Ureter (tissue), 1 donor: ENCODE results near the gene SYT4. TPM values are rescaled to one million over a fixed set of nuclear protein-coding genes. Genes with fewer than 3 reads are reported as not detected.
"Not testable (repeated sequence)": the region's sequence is repeated elsewhere in the genome, so short reads cannot be mapped to it uniquely, and the experiment has no call there.

Source experiments
- DNase-seq: peaks from one replicate; pipeline ENCODE4 v3.0.0-alpha.2; 2020; ENCODE audit warnings: low spot score
- total RNA-seq: library from RNA; stranded (reverse); gene quantifications from one replicate; pipeline ENCODE4 v1.2.4, GENCODE V29; 2023
- donor health status: DM: yes; HTN: yes; CAD: no.

Gene SYT4
- not detected for total RNA-seq

DNA sequence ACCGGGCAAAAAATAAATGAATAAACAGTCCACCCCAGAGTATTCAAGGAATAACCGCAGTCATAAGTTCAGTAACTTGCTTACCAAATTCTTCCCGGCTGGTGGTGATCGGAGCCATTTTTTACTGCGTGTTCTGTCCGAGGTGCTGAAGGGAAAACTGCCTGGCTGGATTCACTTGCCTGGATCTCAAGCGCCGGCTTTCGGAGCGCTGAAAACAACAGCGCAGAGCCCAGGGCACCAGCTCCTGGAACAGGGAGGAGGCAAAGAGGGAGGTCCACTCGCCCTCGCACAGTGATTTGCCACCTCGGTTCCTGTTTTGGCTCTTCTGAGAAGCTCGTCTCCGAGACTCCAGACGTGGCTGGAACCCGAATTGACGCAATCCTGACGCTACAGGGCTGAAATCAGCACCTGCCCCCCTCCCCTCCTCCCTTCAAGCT, at the start of gene SYT4:
Gene SYT4, minus strand, starts transcription at position 327 of the 437 bp plus-strand sequence. Its CDS starts 209 bp downstream, at position 118.
- DNase-seq = peak; percentile 54

- DNase-seq = no peak
Observed at GRCh38 chr18:43322132-43322531, 44.8 kb upstream of the SYT4 start.

DNA sequence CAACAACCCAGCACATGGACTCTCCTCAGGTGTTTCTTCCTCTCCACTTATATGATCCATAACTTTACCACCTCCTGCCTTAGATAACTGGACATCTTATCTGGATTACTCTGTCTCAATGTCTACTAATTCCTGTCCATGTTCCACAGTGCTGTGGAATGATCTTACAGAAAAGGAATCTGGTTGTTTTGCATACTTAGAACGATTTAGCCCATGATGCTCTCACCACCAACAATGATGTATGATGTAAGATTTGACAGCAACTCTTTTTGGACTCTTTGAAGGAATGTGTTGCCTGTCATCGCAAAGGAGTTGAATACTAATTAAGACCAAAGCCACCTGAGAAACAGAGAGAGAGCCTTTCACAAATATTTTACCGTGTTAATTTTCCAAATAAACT, 37.7 kb upstream of the SYT4 start:
- no peak for DNase-seq

DNA sequence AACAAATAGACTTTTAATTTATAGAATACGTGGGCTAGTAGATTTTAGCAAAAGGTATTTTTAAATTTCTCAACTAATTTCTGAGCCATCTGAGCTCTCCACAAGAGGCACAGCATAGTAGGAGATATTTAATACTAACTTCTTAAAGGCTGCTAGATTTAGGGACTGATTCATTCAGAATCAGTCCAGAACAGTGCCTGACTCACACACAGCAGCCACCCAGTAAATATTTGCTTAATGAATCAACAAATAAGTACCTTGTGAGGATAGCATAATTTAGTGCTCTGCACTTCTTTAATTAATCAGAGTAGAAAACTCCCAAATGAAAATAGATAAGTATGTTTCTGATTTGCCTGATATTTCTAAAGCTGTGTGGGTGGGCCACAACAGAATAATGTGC, 35.6 kb upstream of the SYT4 start:
- DNase-seq = no peak

GRCh38 chr18:43310239-43310638, 32.9 kb upstream of the SYT4 start:
- DNase-seq = no peak

- no peak for DNase-seq
Observed at GRCh38 chr18:43303376-43303775, 26.1 kb upstream of the SYT4 start.

DNA sequence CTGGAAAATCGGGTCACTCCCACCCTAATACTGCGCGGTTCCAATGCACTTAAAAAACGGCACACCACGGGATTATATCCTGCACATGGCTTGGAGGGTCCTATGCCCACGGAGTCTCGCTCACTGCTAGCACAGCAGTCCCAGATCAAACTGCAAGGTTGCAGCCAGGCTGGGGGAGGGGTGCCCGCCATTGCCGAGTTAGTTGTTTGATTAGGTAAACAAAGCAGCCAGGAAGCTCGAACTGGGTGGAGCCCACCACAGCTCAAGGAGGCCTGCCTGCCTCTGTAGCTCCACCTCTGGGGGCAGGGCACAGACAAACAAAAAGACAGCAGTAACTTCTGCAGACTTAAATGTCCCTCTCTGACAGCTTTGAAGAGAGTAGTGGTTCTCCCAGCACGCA, 8.9 kb upstream of the SYT4 start:
- not testable (repeated sequence) for DNase-seq

DNA sequence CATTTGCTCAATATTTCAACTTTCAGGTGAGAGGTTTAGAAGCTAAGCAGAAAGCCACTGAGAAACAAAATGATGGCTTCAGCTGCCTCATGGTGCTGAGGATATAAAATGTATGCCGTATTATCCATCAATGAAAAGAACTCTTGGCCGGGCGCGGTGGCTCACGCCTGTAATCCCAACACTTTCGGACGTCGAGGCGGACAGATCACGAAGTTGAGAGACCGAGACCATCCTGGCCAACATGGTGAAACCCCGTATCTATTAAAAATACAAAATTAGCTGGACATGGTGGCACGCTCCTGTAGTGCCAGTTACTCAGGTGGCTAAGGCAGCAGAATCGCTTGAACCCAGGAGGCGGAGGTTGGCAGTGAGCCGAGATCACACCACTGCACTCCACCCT, 6.0 kb upstream of the SYT4 start:
- no peak for DNase-seq

DNA sequence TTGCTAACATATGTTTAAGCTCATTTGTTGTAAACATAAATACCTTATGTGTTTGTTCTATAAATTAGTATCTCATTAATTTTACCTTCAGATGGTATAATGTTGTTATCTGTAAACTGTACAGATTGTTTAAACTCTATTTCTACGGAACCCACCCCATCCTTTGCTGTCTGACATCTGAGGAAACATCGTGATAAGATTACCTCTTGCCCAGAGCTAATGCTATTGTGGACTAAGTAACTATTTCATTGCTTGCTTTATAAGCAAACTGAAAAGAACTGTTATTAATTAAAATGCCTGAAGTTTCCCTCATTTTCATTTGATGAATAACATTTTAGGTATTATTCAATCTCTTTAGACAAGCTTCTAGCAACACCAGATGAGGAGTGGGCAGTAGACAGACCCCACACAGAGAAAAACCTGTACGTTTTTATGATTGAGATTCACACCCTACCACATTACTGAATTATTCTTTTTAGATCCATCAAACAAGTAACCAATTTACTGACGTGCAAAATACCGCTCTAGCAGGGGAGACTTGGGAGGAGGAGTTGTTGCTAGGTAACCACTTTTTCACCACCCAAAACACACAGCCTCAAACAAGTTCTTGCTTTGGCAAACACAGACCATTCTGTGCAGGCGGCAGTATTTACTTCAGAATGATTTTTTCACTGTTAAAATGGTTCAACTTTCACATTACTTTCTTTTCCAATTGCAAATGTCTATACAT, 1.9 kb upstream of the SYT4 start:
- no peak for DNase-seq

DNA sequence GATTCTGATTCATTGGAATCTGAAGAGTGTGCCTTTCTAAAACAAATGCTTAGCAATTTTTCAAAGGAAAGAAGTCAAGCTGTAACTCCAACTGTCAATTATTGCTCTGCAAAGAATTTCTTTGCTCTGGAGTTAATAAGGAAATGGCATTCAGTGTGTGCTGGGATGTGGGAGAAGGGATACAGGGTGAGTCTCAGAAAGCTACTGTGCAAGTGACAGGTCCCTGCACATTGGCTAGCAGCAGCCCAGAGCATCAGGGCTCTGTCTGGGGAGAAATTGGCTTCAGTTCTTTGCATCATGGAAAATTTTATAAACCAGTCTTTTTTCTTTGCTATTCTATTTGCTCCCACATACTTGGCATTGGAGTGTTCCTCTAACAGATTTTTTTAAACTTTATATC, 1.1 kb upstream of the SYT4 start:
- no peak for DNase-seq

DNA sequence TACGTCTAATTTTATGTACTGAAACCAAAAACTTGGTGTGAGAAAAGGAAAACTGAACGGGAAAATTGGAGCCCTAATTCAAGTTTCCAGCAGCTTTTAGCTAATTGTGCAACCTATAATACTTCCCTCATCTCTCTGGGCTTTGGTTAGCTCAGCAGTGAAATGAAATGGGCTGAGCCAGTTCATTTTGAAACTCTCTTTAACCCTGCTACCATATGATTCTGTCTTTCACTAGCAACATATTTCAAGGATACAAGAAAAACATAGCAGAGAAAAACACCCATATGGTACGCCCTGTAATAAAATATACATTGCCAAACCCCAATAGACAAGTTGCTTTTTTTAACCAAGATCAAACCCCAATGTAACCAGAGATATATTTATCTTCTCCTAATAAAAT, 799 bp downstream of the SYT4 start:
- DNase-seq = no peak

DNA sequence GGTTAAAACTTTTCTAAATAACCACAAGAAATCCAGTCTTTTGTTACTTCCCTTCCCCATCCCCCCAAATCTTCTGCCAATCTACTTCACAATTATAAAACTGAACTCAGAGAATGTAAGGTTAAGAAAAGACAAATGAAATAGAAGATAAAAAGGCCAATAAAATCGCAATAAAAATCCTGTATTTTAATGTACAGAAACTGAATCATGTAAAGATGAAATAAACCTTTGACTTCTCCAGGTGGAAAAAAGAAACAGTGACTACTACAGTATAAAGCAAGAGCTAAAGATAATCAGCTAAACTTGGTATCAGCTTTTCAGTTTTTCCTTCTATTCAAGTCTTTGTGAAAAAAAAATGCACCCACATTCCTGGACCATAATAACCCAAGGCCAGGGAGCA, 1.7 kb downstream of the SYT4 start:
- no peak for DNase-seq

DNA sequence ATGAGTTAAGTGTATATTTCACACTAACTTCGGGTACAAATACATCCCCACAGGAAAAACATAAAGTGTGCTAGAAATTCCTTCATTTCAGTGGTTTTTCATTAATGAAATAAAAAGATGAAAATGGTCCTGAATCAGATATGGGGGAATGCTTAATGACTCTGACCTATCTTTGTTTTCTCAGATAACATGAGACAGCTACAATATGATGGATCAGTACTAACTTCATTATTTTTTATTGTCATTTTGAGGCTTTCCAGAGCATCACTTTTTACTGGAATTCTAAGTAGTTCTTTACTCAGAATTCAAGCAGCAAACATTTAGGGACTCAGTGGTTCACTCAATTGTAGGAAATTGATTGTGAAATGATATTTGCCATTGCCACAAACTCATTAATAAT, 2.8 kb downstream of the SYT4 start:
- no peak for DNase-seq

DNA sequence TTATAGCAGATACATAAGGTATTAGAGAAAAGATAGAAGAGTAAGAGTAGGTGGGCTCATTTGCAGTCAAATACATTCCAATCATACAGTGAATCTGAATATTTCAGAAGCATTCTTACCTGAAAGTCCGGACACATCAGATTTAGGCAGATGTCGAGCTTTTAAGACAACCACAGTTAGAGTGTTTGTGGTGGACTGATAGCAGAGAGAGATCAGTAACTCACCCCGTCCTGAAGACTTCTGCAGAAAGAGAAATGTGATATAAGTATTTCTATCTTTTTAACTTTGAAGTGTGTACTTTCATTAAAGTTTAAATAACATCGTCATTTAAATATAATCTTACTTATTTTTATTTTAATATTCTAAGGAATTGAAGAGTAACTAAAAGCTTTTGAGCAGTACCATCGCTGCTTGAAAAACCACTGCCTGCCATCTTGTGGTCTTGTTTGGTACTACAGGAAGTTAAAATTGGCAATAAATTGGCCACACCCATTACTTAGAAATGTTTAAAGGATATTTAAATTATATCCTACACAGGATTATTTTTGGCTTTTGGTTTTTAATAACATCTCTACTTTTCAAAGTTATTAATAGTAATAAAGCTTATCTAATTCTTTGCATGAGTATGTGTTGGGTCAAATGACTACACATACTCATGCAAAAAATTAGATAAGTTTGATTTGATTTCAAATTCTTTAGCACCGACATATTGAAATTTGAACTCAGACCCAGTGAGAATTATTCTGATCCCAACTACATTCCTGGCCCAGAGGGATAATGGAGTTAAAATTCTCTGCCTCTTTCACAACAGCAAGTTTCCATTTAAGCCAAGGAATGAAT, 5.5 kb downstream of the SYT4 start:
- no peak for DNase-seq

GRCh38 chr18:43267818-43268217, 9.5 kb downstream of the SYT4 start:
- DNase-seq = no peak

GRCh38 chr18:43265465-43265864, 11.8 kb downstream of the SYT4 start:
- no peak for DNase-seq

- no peak for DNase-seq
Observed at GRCh38 chr18:43248610-43249249, 28.6 kb downstream of the SYT4 start.

GRCh38 chr18:43247944-43248343, 29.3 kb downstream of the SYT4 start:
- DNase-seq = no peak

- no peak for DNase-seq
Observed at GRCh38 chr18:43238429-43238828, 38.9 kb downstream of the SYT4 start.

- no peak for DNase-seq
Observed at GRCh38 chr18:43236921-43237320, 40.4 kb downstream of the SYT4 start.

GRCh38 chr18:43234889-43235288, 42.4 kb downstream of the SYT4 start:
- no peak for DNase-seq

DNA sequence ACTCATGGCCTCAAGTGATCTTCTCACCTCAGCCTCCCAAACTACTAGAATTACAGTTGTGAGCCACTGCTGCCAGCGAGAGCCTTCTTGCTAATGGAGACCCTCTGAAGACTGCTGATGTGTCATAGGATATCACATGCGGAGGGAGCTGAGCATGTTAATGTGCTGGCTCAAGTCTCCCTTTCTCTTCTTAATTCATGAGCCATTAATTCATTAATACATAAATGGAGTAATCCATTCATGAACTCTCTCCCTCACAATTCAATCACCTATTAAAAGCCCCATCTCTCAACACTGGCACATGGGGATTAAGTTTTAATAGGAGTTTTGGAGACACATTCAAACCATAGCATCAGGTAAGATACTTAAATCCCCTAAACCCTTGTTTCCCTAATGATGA, 54.8 kb downstream of the SYT4 start:
- no peak for DNase-seq

GRCh38 chr18:43220691-43221090, 56.6 kb downstream of the SYT4 start:
- no peak for DNase-seq
